Stimulated activated CD4-positive, alpha-beta T cell treated with anti-CD3 and anti-CD28 coated beads, TNF-alpha, amount 100 ng/mL, for 48 hours (primary cell): ENCODE data around the gene RASSF8.

Experiments
- DNase-seq, 3 donors: peaks; one replicate each; pipeline ENCODE4 v3.0.0-alpha.2; 2020; ENCODE audit warnings: low read depth in 3 of 3

RASSF8 gene

GRCh38 chr12:26102953-26103352, 144.5 kb downstream of the RASSF8 start:
- DNase-seq = no peak

GRCh38 chr12:26106347-26106746, 147.9 kb downstream of the RASSF8 start:
- no peak for DNase-seq

GRCh38 chr12:26108915-26109314, 150.4 kb downstream of the RASSF8 start:
- no peak for DNase-seq

- DNase-seq = no peak
Observed at GRCh38 chr12:26109343-26109881, 150.9 kb downstream of the RASSF8 start.

GRCh38 chr12:26112232-26112631, 153.8 kb downstream of the RASSF8 start:
- DNase-seq = no peak

- DNase-seq = no peak
Observed at GRCh38 chr12:26112703-26113147, 154.2 kb downstream of the RASSF8 start.

GRCh38 chr12:26113181-26113654, 154.7 kb downstream of the RASSF8 start:
- DNase-seq = no peak

GRCh38 chr12:26113853-26114719, 155.6 kb downstream of the RASSF8 start:
- DNase-seq = peak in 2 of 3 donors; percentile 55 to 65

GRCh38 chr12:26114720-26115401, 156.4 kb downstream of the RASSF8 start:
- no peak for DNase-seq

- DNase-seq = no peak
Observed at GRCh38 chr12:26116829-26117715, 158.6 kb downstream of the RASSF8 start.

- no peak for DNase-seq
Observed at GRCh38 chr12:26118308-26118707, 159.8 kb downstream of the RASSF8 start.

GRCh38 chr12:26119391-26119989, 161.0 kb downstream of the RASSF8 start:
- DNase-seq = no peak

GRCh38 chr12:26120561-26121274, 162.2 kb downstream of the RASSF8 start:
- DNase-seq = no peak

- DNase-seq = no peak
Observed at GRCh38 chr12:26121323-26122060, 163.0 kb downstream of the RASSF8 start.

- DNase-seq = no peak
Observed at GRCh38 chr12:26122061-26122680, 163.7 kb downstream of the RASSF8 start.

GRCh38 chr12:26122681-26123481, 164.4 kb downstream of the RASSF8 start:
- no peak for DNase-seq

GRCh38 chr12:26123482-26123980, 165.0 kb downstream of the RASSF8 start:
- DNase-seq = no peak
